GM19452 (cell line): ENCODE measurements around the gene ST7.
"Not testable (repeated sequence)": the region's sequence is repeated elsewhere in the genome, so short reads cannot be mapped to it uniquely, and the experiment has no call there.

Experiments used
- ATAC-seq: cut with Tn5 transposase; IDR thresholded peaks from one replicate; pipeline ENCODE4 v1.9.1; 2021; ENCODE audit not compliant: unreplicated experiment

ST7 gene

DNA sequence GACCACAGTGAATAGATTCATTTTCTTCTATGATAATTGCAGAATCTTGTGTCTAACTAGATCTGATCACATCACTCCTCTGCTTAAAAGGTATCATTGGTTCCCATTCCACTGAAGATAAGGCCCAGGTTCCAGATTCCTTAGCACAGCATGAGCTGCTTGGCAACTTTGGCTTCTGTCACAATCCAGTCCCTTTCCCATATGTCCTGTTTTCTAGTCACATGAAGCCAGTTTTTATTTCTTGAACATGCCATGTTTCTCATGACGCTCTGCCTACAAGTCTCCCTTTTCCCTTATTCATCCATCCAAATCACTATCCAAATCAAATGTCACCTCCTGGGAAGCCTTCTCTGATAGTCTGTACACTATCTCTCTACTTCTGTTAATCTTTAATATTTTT, 167.0 kb downstream of the ST7 start:
- not testable (repeated sequence) for ATAC-seq

DNA sequence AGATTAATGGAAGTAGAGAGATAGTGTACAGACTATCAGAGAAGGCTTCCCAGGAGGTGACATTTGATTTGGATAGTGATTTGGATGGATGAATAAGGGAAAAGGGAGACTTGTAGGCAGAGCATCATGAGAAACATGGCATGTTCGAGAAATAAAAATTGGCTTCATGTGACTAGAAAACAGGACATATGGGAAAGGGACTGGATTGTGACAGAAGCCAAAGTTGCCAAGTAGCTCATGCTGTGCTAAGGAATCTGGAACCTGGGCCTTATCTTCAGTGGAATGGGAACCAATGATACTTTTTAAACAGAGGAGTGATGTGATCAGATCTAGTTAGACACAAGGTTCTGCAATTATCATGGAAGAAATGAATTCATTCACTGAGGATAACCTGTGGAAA, 168.7 kb downstream of the ST7 start:
- ATAC-seq: not testable (repeated sequence)

DNA sequence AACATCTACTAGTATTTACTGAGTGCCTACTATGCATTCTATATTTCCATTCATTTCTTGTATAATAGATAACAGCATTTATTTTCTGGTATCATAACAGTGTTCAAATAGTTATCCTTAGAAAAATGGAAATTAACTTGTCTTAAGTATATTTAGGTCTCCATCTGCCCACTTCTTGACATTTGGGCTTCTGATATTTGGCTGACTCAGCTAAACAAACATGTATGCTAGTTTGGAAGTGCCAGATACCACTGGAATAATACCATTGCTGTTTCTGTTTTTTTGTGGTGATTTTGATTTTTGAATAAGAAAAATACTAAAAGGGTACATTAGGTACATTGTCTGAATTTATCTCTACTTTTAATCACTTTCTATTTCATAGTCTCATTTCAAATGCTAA, 169.2 kb downstream of the ST7 start:
- ATAC-seq: no peak

DNA sequence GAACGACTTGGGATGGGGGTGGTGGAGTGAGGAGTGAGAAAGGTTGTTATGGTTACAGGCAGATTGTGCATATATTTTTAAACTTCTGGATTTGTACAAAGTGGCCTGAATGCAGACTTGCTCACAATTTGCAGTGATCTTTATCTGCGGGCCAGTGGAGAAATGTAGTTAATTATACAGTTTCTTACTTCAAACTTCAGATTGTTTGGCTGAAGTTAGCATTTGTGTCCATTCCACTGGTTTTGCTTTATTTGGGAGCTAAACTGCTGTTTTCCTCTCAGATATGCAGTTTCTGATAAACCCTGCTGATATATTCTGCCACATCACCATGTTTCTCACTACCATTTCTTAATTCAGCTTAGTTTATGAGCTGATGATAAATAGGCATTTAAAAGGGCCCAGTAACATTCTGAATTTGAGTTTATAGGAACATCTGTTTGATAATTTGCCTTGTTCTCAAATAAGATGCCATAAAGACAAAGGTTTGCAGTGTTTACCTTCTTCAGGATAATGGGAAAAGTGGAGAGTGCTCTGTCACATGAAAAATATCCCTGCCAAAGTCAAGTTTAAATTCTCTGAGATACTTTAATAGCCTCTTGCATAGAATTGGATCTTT, 170.1 kb downstream of the ST7 start:
- ATAC-seq: no peak

DNA sequence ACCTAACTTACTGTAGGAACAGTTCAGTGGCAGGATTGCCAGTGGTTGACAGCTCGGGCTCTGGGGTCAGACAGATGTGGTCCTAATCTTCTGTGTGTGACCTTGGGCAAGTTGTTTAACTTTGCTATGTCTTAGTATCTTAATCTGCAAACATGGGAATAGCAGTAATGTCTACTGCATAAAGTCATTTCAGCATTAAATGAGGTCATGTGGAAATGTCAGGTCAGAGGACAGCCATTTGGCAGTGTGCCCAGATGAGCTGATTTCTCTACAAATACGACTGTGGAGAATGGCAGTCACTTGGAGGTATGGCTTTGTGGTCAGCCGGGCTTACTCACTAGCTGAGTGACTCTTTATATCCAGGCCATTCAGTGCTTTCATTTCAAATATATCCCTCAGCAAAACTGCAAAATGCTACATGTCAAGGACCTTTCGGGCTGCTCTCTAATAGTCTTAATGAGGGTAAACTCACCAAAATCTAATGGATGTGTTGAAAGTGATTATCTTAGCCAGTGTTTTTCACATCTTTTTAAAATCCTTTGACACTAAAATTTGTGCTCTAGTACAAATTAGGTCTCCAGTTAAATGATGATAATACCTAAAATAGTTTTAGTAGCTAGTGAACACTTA, 171.4 kb downstream of the ST7 start:
- ATAC-seq: peak; percentile 72

DNA sequence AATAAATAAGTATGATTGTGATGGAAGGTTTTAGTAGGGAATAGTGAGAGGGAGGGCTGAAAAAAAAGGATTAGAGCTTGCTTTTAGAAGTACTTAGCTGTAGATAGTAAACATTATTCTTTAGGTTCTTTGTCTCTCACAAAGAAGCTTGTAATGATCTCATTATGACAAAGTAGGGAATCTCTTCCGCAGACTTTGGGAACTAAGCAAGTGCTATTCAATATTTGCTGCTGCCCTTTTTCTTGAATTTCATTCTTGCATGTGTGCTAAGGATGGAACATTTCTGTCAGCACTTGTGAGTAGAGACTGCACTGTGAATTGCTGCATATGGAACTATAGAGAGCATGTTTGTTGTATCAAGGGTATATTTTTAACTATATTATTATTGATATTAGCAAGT, 173.4 kb downstream of the ST7 start:
- ATAC-seq: no peak

DNA sequence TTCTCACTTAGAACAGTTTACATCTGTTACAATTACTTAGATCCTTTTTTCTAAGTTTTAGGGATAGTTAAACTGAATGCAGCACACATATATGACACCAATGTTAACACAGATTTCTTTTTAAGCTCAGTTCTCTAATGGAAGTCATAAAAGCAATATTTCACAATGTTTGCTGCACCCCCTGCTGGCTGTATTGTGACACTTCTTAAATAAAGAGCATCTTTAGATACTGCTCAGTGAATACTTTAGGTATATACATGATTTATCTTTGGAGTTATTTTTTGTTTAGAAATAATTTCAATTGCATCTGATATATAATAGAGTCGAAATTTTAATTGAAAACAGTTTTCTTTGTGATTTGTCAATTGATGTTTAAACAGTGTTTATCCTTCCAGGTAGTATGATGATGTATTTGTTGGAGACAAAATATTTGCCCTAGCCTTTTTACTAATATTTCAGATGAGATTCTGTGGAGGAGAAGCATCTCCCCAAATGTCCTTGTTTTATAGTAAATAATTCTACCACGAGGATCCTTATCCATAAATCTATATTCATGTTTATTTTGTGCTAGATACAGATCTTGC, 174.4 kb downstream of the ST7 start:
- ATAC-seq: no peak

DNA sequence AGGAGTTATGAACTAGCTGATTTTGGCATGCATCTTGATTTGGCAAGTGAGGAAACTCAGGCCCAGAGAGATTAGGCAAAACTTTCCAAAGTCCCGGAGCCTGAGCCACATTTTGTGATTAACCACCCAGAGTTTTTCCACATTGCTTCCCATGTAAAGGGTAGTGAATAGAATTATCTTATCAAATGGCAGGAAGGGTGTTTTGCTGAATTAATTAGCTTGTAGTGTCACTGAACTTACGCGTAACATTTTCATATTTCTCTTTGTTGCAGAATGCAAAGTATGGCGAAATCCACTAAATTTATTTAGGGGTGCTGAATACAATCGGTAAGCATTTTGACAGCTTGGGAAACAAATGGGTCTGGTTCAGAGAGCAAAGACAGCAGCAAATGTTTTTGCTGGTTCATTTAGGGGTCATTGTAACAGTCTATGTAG, 176.2 kb downstream of the ST7 start:
- ATAC-seq: no peak

DNA sequence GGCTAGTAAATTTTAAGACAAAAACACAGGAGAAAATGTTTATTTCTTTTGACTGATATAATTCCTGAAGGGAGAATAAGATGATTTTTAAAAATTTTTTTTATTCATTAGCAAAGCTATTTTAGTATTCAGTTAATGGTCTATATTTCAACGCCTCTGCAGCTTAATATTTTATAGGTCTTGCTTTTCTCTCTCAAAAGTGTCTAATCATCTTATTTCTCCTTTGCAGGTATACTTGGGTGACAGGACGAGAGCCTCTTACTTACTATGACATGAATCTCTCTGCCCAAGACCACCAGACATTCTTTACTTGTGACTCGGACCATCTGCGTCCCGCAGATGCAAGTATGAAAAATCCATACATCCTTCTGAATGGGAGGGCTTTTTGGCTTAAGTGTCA, 177.0 kb downstream of the ST7 start:
- ATAC-seq: no peak

DNA sequence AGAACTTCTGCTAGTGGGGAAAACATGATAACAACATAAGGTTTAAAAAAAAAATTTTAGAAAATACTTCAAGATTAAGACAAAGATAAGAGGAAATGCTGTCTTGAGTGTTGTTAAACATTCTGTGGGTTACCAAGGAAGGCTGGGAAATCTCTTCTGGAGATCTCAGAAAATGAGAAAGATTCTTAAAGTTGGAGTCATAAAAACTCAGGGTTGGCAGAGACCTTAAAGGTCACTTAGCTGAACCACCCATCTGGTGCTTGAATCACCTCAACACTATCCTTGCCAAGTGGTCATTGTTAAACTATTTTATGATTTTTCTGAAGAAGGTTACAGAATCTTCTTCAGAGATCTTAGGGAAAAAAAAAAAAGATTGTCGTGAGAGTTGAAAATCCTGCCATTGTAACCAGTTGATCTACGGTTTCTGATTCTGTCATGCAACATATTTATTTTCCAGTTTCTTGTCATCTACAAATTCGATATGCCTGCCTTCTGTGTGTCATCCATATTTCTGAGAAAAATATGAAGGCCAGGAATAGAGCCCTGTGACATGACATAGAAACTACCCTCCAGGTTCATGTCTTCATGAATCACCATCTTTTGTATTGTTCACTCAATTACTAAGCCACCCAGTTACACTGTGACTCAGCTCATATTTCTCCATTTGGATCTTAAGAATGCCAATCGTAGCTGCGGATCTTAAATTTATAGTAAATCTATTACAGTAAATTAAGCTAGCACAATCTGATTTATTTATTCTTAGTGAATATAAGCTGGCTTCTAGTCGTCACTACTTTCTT, 179.2 kb downstream of the ST7 start:
- no peak for ATAC-seq

DNA sequence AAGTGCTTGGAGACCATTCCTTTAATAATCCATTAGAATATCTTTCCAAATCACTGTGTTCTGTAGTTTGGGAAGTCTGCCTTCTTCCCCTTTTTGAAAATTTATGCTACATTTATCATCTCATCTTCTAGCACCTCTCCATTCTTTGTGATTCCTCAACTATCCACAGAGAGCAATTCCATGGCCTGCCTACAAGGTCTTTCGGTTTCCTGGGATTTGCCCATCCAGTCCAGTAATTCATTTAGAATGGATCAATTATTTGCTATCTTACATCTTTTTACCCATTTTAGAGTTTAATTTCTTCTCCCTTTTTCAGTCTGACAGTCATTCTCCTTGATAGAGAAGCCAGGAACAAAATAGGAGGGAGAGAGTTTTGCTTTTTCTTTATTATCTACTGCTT, 179.8 kb downstream of the ST7 start:
- ATAC-seq: no peak

DNA sequence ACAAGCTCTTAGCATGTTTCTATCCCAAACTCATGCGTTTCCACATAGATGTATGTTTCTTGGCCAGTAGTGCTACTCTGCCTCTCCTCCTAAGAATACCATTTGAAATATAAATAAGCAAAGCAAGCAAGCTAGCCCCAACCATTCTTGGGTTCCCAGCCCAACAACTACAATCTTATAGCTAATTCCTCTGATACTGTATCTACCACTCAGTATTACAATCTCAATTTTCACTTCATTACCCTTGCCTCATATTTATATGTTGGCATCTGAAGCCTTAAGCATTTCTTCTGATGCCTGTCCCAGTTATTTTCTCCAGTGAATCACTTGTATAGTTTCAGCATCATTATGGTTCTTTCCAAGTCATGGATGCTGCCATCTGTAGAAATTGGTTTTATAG, 181.1 kb downstream of the ST7 start:
- ATAC-seq: no peak

DNA sequence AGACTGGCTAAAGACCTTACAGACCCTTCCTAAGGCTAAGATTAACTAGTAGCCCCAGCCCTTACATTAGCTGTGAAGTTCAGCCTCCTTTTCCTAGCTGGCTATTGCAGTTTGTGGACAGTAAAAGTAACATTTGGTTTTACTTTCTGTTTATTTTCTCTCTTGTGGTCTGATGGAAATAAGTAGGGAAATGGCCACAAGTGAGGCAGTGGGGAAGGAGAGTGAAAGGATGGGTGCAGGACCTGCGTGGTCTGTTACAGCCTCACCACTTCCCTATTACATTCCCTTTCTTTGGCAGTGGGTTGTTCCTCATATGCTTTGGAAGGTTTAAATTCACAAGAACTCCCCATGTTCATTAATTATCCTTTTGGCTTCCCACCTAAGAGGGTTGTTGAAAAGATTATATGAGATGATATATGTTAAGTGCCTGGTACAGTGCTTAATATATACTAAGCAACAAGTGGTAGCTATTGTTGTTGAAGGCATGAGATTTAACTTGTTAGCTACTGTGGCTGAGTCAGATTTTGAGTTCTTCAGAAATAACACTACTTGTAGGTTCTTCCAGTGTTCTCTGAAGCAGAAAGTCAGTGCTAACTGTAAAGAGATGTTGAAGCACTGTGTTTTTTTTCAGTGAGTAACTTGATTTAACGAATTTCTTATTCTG, 181.7 kb downstream of the ST7 start:
- ATAC-seq: no peak

DNA sequence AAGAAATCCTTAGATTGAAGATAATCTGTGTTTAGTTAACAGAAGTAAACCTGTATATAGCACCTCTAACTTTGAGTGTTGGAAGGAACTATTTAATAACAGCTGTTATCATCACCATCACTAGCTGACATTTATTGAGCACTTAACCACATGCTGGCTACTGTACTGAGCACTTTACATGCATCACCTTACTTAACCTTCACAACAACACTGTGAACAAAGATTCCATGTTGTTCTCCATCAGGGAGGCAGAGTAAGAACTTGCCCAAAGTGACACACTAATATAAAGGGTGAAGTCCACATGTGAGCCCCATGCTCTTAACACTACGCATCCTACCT, 182.2 kb downstream of the ST7 start:
- ATAC-seq: no peak

DNA sequence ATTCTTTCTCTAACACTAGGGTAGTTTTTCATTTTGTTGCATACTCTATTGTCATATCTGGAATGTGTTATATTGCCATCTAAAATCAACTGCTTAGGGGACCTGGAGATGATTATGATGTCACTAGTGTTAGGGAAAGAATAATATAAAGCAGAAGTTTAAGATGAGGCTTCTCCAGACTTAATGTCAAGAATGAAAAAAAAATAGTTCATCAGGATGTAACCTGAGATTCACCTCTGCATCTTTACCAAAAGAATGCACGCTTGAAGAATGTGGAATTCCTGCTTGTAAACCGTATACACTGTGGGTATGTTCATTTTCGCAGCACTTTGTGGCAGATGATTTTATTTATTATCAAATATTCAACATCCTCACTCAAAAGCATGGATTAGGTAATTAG, 184.6 kb downstream of the ST7 start:
- ATAC-seq: no peak

DNA sequence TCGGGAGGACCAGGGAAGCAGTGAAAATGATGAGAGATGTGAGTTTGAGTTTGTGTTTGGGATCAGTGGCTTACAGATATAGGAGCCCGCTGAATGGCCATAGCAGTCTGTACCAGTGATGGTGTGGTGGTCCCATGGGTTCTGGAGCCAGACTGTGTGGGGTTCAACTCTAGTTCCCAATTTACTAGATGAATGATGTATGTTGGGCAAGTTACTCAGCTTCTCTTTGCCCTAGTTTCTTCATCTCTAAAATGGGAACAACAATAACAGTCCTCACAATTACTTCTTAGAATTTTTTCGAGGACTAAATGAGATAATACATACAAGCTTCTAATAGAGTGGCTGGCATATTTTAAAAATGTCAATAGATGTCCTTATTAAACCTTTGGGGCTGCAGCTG, 185.2 kb downstream of the ST7 start:
- ATAC-seq: no peak

DNA sequence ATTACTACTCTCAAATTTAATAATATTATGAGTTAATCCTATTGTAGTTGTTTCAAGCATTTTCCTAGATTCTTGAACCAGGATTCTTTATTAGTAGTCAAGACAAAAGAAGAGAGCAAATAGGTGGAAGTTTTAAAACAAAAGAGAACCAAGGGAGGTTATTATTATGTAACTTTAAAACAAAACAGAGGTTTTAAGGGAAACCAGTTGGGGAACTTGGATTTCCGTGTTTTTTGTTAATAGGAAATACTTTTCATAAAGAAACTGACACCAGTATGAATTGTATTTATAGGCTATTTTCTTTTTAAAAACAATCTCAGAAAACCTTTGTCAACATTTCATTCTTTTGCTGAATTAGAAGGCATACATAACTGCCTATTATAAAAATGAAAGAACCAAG, 185.7 kb downstream of the ST7 start:
- no peak for ATAC-seq

DNA sequence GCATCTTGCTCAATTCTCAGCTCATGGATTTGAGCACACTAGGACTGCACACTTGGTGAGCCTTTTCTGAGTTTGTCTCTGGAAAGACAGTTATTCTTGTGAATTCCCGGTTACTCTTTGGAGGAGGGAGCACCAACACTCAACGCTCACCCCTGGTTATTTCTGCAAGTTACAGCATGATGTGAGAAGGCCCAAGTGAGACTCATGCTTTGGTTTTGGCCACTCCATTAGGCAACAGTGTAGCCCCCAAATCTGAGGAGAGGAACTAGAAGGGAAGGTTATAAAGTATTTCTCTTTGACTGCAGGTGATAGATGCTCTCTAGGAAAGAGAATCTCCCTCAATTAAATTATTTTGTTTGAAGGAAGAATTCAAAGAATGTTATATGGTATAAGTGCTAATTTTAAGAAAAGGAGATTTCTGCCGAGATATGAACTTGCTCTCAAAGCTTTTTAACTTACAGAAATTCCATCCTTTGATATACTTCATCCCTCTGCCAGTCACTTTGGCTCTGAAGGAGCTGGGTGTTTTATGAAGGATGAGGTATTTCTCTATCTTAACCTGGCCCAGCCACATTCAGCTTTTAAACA, 186.2 kb downstream of the ST7 start:
- no peak for ATAC-seq

DNA sequence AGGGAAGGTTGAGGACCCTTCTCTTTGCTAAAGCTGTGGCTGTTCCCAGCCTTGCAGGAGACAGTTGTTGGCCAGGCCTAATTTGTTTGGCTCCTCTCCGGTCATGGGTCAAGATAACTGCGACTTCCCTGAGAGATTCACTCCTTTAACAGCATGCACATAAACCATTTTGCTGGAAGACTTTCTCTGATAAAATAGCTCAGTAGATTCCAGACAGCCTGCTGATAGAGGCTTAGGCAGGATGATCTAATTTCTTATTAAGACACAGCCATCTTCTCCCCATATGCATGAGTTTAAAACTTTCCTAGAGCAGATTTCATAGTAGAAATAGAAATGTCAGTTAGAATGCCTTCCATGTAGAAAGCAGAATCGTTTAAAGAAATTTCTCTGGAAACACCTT, 187.6 kb downstream of the ST7 start:
- no peak for ATAC-seq

DNA sequence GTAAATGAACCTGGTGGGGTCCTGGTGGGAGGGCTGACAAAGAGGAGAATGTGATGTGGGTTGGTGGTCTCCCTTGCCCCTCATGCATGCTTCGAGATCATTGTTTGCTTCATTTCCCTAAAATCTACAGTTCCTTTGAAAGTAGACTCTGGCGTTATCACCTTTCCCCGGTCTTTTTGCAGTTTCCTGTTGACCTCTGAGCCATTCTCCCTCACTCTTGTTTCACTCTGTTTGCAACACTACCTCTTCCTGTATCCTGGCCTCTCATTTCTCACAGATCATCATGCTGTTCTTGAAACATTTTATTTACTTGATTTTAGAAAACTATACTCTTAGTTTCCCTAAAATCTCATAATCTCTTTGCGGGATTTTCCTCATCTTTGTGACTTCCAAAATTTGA, 189.8 kb downstream of the ST7 start:
- ATAC-seq: no peak

DNA sequence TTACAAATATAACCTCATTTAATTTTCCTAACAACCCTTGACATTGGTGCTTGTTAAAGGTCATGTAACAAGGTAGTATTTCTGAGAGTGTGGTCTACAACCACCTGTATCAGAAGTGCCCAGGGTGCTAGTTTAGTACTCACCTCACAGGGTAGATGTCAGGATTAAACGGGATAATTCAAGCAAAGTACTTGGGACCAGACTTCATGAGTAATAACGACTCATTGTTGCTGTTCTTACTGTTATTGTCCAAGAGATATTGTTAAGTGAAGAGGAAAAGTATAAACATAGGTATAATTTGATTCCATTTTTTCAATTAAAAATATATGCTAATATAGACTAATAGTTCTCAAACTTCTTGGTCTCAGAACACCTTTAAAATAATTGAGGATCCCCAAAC, 190.3 kb downstream of the ST7 start:
- no peak for ATAC-seq
